CD4-positive, alpha-beta T cell treated with Interleukin-17A for 4 hours (primary cell): Measurements from ENCODE around the gene KIF17.

Experiments
- DNase-seq: peaks from one replicate; pipeline ENCODE4 v3.0.0-alpha.2; 2020; ENCODE audit warnings: mixed read lengths

KIF17 gene

DNA sequence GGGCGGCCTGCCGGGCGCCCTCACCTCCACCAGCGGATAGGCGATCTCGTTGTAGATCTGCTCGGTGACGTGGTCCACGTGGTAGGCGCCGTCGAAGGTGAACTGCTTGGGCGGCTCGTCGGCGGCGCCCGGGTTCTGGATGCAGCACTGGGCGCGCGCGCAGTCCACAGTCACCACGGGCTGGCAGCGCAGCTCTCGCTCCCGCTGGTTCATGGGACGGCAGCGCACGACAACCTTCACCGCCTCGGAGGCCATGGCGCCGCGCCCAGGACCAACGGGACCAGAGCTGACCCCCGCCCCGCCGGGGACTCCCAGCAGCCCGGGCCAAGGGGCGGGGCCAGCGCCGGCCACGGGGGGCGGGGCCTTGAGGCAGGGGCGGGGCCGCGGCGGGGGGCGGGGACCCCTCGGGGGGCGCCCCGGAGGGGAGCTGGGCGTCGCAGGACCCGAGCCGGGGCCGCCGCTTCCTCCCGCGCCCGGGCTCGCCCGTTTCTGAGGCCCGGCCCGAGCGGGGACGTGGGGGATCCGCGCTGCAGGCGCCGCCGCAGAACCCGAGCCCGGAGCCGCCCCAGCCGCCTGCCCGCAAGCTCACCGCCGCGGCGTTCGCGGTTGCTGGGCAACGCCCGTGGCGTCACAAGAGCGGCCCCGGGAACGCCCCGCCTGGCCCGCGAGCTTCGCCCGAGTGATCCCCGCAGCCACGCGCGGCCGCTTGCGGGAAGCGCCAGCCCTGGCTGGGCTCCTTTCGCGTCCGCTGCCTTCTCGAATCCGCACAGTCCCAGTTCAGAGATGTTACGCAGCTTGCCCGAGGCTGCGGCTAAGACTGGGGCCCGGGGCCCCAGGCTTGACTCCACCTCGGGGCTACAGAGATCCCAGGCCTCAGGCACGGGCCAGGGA, at the start of gene KIF17:
Gene KIF17 (minus strand): TSS at position 556 of the 891 bp plus-strand sequence. CDS start 301 bp downstream, at position 255.
- peak; percentile 79 for DNase-seq

DNA sequence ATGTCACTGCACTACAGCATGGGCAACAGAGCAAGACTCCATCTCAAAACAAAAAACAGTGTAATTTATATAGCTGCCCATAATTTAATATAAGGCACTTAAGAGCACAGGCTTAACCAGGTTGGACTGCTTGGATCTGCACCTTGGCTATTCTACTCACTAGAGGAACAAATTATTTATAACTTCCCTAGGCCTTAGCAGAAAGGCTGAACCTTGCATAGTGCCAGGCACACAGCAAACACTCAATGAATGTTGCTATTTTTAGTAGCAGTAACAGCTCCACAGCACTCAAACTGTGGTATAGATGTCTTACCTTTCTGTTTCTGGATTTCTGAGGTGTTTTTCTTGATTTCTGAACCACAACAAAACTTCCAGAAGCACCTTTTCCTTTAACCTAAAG, 49.5 kb upstream of the KIF17 start:
- DNase-seq = no peak

DNA sequence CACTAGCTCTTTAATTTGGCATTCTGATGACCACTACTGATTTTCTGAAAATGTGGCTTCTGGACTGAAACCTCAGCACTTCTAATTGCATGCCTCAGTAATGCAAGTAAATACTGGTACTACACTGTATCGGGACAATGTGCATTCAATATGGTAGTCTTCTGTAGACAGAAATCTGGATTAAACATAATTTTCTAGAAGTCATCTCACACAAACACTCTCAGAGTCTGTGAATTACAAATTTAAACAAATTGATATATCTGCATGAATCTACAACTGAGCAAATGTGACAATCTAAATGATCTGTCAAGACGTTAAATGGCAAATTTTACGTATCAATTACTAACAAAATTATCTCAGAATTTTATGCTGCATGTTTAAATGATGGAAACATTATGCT, 45.6 kb upstream of the KIF17 start:
- DNase-seq = no peak

- DNase-seq = no peak
These were observed 42.5 kb upstream of the KIF17 start for GRCh38 chr1:20760322-20760721.

GRCh38 chr1:20753589-20753988, 35.8 kb upstream of the KIF17 start:
- no peak for DNase-seq

DNA sequence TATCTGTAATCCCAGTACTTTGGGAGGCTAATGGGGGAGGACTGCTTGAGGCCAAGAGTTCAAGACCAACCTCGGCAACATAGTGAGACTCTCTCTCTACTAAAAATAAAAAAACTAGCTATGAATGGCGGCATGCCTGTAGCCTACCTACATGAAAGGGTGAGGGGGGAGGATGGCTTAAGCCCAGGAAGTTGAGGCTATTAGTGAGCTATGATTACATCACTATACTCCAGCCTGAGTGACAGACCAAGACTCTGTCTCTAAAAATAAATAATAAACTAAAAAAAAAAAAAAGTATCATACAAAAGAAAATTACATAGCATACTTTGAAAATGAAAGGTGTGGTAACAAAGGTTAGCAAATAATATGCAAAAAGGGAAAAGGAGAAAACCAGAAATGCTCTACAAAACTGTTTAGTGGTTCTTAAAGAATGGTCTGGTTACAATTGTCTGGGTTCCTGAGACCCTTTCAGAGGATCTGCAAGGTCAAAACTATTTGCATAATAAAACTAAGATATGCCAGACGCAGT, 33.7 kb upstream of the KIF17 start:
- DNase-seq = no peak

GRCh38 chr1:20742671-20743070, 24.9 kb upstream of the KIF17 start:
- DNase-seq = no peak

DNA sequence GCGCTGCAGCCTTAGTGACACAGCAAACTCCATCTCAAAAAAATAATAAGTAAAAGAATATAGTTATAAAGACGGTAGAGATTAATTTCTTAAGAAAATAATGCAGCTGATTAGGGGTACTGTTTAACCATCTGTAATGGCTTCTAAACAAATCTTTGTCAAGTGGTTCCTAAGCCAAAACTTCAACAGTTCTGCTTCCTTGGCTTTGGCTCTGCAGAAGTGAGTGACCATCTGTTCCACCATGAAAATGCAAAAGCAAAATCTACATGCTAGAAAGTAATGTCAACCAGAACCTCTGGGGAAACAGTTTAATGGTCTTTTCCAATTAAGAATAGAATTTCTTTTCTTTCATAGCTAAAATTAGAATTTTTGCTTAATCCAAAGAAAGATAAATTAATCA, 23.0 kb upstream of the KIF17 start:
- no peak for DNase-seq

DNA sequence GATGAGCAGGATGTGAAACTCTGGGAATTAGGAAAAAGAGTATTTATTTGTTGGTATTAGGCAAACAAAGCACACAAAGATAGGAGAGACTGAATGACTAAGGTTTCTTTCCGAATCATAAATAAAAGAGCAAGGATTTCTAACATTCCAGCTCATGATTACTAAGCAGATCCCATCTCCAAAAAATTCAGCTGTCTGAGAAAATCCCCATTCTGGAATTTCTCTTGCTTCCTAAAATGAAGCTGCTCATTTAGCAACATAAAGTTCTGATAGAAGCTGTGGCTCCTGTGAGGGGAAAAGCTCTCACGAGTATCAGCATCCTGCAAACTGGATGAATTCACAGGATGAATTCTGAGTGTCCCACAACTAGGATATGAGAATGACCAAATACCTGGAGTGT, 21.4 kb upstream of the KIF17 start:
- no peak for DNase-seq

- DNase-seq = no peak
These were observed 17.8 kb upstream of the KIF17 start for GRCh38 chr1:20735581-20736111.

- no peak for DNase-seq
These were observed 15.7 kb upstream of the KIF17 start for GRCh38 chr1:20733360-20733975.

DNA sequence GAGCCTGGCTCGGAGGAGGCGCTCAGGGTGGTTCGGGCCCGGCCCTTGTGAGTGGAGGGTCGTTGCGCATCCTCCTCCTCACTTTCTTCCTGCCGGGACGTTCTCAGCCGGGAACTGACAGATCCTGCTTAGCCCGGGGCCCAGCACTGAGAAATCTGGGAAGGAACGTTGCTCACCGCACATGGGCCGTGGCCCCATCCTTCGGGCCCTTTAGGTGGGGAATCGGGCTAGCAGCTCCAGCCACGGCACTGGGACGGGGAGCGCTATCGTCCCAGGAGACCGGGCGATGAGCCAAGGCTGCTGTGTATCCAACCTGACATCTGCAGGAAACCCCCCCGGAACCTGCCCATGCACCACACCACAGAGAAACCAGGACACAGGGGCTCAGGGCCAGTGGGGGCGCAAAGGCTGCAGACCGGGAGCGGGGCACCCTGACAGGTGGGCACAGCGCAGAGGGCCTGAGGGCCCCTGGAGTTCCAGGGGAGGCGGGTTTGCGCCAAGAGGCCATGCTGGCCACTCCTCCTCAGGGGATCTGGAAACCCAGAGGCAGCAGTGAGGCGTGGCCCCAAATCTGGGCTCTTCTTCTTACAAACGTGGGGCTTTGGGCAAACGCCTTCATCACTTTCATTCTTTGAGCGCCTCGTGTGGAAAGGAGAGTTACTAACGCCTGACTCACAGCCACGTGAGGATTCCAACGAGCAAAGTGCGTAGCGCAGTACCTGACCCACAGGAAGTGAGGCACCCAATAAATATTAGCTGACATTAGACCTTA, 15.0 kb upstream of the KIF17 start, which contains the start of gene SH2D5:
Gene SH2D5 (minus strand): TSS at position 116 of the 772 bp plus-strand sequence. CDS start 4,659 bp downstream, outside the sequence.
- peak; percentile 70 for DNase-seq

DNA sequence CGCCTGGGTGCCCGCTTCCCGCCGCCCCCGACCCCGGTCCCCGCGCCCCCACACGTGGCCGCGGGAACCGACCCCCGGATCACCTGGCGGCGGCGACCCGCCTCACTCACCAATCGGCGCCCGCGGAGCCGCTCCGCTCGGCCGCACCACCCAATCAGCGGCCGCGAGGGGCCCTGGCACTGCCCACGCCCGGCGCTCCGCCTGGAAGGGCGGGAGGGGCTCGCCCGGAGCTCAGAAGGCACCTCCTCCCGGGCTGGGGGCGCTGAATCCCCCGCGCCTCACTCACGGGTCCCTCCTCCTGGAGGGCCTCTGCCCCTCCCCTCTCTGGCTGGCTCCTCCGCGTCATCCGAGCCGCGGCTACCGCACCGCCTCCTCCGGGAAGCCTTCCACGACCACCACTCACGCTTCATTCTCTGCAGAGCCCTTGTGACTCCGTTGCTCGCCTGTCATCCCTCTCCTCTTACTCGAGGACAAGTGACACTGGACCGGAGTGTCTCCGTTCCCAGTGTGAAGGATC, 14.3 kb upstream of the KIF17 start:
- peak; percentile 64 for DNase-seq

DNA sequence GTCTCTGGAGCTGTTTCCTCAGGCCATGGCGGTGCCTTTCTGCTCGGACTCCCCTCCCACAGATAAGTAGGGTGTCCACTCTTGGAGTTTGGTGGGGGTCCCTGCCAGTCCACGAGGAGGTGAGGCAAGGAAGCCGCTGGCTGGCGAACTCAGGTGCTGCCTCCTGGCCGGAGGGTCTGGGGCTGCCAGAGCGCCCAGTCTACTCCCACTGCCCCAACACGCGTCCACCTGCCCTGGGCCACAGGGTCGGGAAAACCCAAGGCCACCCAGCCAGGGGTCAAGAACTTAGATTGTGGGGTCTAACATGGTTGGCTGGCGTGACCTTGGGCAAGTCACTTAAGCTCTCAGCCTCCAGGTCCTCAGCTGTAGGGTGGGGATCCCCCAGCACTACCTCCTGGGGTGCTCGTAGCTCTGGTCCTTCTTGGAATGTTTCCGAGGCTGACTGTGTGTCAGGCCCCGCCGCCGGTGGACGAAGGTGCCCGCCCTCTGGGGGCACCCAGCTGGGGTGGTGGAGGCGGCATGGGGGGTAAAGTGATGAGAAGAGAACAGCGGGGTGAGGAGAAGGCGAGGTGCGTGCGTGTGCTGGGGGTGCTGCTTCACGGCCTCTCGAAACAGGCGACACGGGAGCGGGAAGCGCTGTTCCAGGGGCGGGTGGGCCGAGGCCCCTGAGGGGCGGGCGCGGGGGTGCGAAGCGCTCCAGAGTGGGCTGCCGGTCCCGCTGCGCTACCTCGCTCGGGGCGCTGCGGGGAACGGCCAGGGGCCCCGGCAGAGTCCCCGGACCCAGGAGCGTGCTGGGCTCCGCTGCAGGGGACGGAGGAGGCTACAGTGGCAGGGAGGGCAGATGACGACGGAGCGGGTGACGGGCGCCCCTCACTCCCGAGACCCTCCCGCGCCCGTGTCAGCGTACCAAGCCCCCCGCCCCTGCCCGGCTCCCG, 13.5 kb upstream of the KIF17 start:
- DNase-seq = peak; percentile 22

GRCh38 chr1:20730690-20731056, 12.9 kb upstream of the KIF17 start:
- DNase-seq = no peak

GRCh38 chr1:20729990-20730689, 12.3 kb upstream of the KIF17 start:
- DNase-seq = no peak

- no peak for DNase-seq
These were observed 11.5 kb upstream of the KIF17 start for GRCh38 chr1:20729155-20729931.

DNA sequence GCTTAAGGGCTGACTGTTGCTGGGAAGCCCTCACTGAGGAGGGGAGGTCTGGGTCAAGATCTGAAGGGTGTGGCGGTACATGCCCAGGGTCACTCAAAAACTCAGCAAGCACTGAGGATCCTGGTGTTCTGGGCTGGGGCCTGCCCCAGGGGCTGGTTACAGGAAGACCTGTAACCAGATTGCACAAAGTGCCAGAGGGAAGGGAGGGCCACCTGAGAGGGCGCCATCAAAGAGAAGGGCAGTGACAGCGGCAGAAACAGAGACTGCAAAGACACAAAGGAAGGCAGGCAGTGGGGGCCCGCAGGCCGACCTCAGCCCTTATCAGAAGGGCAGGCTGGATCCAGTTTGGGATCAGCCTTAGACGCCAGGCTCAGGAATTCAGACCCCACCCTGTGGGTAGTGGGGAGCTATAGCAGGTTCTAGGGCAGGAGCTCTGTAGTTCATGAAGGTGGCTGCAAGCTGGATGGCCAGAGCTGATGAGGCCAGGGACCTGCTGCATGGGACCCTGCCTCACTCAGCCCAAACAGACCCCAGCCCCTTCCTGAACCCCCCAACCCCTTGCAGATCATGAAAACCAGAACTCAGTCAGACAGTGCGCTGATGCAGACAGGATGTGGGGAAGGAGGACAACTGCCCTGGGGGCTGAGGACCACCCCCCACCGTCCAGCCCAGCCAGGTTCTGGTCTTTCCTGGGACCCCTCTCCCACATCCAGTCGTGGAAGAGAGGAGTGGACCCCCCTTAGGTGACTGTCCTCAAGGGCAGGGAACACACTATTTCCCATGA, 10.8 kb upstream of the KIF17 start:
- DNase-seq = no peak

- DNase-seq = no peak
These were observed 10.0 kb upstream of the KIF17 start for GRCh38 chr1:20727746-20728316.
